Activated T-cell treated with anti-CD3 and anti-CD28 coated beads, Interleukin-2, amount 50 U/mL, for 72 hours (primary cell): ENCODE results near the gene PRKD2. TPM values are rescaled to one million over a fixed set of nuclear protein-coding genes. Genes with fewer than 3 reads are reported as not detected.

Experiments
- ATAC-seq, 2 donors: fragments of 150-1000 bp; cut with Tn5 transposase; replicated peaks in 1 of 2; 2 replicates each; pipeline ENCODE4 v1.10.0; 2021; ENCODE audit warnings: moderate library complexity in 2 of 2, mild to moderate bottlenecking in 1 of 2
- DNase-seq, 2 donors: peaks; one replicate each; pipeline ENCODE4 v3.0.0; 2021 to 2022; ENCODE audit warnings: mixed read lengths in 1 of 2
- H3K27ac Mint-ChIP-seq: one replicate; pipeline ENCODE4 v1.8.0; 2022; ENCODE audit warnings: mild to moderate bottlenecking, moderate library complexity, mixed read lengths
- H3K27me3 Mint-ChIP-seq: one replicate; pipeline ENCODE4 v1.8.0; 2022; ENCODE audit warnings: low read depth, mixed read lengths
- H3K36me3 Mint-ChIP-seq, 2 donors: one replicate each; pipeline ENCODE4 v1.8.0; 2022; ENCODE audit warnings: mixed read lengths in 2 of 2, mild to moderate bottlenecking in 1 of 2; ENCODE audit not compliant: insufficient read depth in 2 of 2
- H3K4me1 Mint-ChIP-seq: one replicate; pipeline ENCODE4 v1.8.0; 2022; ENCODE audit warnings: low read depth, mixed read lengths
- H3K4me3 Mint-ChIP-seq, 2 donors: one replicate each; pipeline ENCODE4 v1.8.0; 2022; ENCODE audit warnings: mild to moderate bottlenecking in 2 of 2, mixed read lengths in 2 of 2, moderate library complexity in 2 of 2
- H3K9me3 Mint-ChIP-seq, 2 donors: one replicate each; pipeline ENCODE4 v1.8.0; 2022; ENCODE audit warnings: mixed read lengths in 2 of 2
- total RNA-seq, 2 donors: library from RNA; stranded (reverse); gene quantifications; one replicate each; pipeline ENCODE4 v1.2.3, GENCODE V29; 2022

PRKD2 gene
- total RNA-seq, 2 donors from 2014 or later = 82.0 to 92.9 TPM

- peaks cover 24% of the 10 kb centered on the region for H3K4me1 Mint-ChIP-seq
Measured at GRCh38 chr19:46654621-46655152, 62.2 kb downstream of the PRKD2 start.

GRCh38 chr19:46650445-46650844 is 66.5 kb downstream of the PRKD2 start:
- Mint-ChIP-seq H3K27me3 (peaks cover 32% of the 10 kb centered on the region), H3K4me3 (peak overlapping the region; percentile 11 to 65), H3K27ac (no peak overlapping the region)

More at GRCh38 chr19:46654621-46655152, 62.2 kb downstream of the PRKD2 start:
- Mint-ChIP-seq H3K4me3 (no peak overlapping the region), H3K9me3 (no peaks in the 10 kb centered on the region), H3K27ac (no peak overlapping the region), H3K36me3 (peaks cover 1 to 3% of the 10 kb centered on the region in 2 donors), H3K27me3 (peaks cover 37% of the 10 kb centered on the region)
- ATAC-seq (no peak), DNase-seq (no peak)

DNA sequence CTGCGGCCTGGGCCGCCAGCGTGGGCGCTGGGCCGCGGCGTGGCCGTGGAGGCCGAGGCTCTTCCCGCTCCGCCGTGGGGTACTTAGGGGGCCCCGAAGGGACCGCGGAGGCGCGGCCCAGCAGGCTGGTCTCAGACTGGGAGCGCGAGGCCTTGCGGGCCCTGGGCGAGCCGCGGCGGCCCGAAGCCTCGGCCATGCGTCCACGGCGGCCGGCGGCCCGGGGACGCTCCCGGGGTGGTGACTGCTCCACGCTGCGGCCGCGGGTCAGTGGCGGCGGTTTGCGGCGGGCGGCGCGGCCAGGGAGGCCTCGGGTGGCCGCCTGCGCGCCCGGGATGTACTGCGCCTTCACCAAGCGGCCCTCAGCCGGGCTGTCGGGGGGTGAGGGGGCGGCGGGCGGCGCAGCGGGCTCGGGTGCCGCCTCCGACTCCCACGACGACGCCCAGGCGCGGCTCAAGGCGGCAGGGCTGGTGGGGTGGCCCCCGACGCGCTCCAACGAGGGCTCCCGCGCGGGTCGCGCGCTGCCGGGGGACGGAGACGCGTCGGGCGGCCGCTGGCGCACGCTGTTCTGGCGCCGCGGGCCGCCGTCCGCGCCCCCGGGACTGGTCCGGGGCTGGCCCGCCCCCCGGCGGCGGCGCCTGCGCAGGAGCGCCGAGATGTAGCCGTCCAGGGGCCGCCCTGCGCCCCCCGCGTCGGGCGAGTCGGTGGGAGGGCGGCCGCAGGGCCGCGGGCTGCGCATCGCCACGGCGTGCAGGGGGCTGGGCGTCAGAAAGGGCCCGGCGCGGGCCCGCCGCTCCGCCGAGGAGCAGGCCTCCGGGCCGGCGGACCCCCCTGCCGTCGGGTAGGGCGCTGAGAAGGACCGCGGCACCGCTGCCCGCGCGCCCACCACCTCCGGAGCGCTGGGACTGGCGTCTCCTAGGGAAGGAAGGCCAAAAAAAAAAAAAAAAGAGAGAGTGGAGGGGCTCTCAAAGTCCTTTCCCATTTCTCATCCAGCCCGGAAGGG is 67.7 kb downstream of the PRKD2 start:
- ATAC-seq = peak in 1 of 2 donors; percentile 5
- H3K27me3 Mint-ChIP-seq = peaks cover 26% of the 10 kb centered on the region
- no peak for DNase-seq
- peaks cover 16% of the 10 kb centered on the region for H3K4me1 Mint-ChIP-seq
- H3K9me3 Mint-ChIP-seq = no peaks in the 10 kb centered on the region
- peaks cover 1 to 11% of the 10 kb centered on the region in 2 donors for H3K36me3 Mint-ChIP-seq
- peak overlapping the region; percentile 39 to 65 for H3K4me3 Mint-ChIP-seq
- H3K27ac Mint-ChIP-seq = no peak overlapping the region

More at GRCh38 chr19:46650445-46650844, 66.5 kb downstream of the PRKD2 start:
- DNase-seq (no peak), ATAC-seq (no peak)
- Mint-ChIP-seq H3K4me1 (peaks cover 16% of the 10 kb centered on the region), H3K36me3 (peaks cover 1 to 11% of the 10 kb centered on the region in 2 donors), H3K9me3 (no peaks in the 10 kb centered on the region)

DNA sequence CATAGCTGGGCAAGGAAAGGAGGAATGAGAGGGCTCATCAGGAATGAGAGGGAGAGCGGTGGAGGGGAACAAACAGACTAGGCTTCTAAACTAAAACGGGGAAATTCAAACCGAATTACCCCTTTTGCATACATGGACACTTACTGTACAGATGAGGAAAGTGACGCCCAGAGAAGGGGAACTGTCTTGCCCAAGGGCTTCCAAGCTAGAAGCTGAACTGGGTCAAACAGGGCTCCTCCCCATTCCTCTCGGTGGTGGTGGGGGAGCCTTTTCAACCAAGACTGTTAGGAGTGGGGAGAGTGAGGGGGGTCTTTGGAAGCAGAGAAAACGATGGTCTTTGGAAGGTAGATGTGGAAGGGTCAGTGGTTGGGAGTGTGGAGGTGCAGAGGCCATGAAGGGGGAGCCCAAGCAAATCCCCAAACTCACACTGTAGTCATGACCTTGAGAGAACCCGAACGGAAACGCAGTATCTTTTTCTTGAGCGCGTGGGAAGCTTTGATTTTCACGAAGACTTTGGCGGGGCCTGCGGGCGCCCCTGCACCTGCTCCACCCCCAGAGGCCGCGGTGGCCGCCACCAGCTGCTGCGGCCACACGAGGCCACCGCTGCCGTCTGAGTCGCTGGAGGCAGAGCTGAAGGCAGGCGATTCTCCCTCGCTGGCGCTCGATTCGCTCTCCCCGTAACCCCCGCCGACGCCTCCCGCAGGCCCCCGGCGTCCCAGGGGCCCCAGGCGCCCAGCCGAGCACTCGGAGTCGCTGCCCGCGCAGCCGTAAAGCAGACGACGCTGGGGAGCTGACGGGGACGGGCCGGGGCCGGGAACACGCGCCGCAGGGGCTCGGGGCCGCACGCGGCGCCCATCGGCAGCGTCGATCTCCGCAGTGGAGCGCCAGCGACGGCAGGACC is 68.6 kb downstream of the PRKD2 start:
- peak in 1 of 2 donors; percentile 24 for DNase-seq
- Mint-ChIP-seq H3K4me3 (peak overlapping the region; percentile 4 to 71), H3K27ac (no peak overlapping the region), H3K27me3 (peaks cover 26% of the 10 kb centered on the region), H3K9me3 (no peaks in the 10 kb centered on the region), H3K36me3 (peaks cover 1 to 11% of the 10 kb centered on the region in 2 donors), H3K4me1 (peaks cover 16% of the 10 kb centered on the region)
- ATAC-seq = peak; percentile 36 to 72

DNA sequence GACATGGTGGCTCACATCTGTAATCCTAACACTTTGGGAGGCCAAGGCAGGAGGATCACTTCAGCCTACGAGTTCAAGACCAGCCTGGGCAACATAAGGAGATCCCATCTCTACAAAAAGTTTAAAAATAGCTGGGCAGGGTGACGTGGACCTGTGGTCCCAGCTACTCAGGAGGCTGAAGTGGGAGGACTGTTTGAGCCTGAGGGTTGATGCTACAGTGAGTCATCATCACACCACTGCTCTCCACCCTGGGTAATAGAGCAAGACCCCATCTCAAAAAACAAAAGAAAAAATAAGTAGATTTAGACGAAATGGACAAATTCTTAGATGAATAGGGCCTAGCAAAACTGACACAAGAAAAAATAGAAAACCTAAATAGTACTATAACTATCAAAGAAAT is 70.5 kb downstream of the PRKD2 start:
- no peak for ATAC-seq
- H3K36me3 Mint-ChIP-seq = peaks cover 1 to 11% of the 10 kb centered on the region in 2 donors
- H3K9me3 Mint-ChIP-seq = no peaks in the 10 kb centered on the region
- DNase-seq = no peak
- peaks cover 16% of the 10 kb centered on the region for H3K4me1 Mint-ChIP-seq
- H3K4me3 Mint-ChIP-seq = no peak overlapping the region
- H3K27me3 Mint-ChIP-seq = peaks cover 26% of the 10 kb centered on the region
- H3K27ac Mint-ChIP-seq = no peak overlapping the region

- ATAC-seq = no peak
- Mint-ChIP-seq H3K27me3 (peaks cover 19% of the 10 kb centered on the region), H3K36me3 (peaks cover 0 to 9% of the 10 kb centered on the region in 2 donors)
Measured at GRCh38 chr19:46644720-46645119, 72.2 kb downstream of the PRKD2 start.

DNA sequence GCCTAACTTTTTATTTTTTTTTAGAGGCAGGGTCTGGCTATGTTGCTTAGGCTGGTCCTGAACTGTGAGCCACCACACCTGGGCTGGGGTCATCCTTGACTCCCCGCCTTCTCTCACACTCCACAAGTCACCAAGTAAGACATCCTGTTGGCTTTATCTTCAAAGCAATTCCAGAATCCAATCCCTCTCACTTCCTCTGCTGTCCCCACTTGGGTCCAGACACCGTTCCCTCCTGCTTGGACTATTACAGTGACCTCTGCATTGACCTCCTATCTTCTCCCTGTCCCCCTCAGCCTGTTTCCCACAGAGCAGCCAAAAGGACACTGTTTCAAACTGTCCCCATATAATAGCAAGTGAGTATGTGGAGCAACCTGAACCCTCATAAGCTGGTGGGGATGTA is 76.3 kb downstream of the PRKD2 start:
- Mint-ChIP-seq H3K9me3 (no peaks in the 10 kb centered on the region), H3K27me3 (peaks cover 6% of the 10 kb centered on the region), H3K4me3 (peak overlapping the region; percentile 2 to 48), H3K36me3 (peaks cover 0 to 2% of the 10 kb centered on the region in 2 donors), H3K27ac (no peak overlapping the region), H3K4me1 (no peaks in the 10 kb centered on the region)
- DNase-seq = no peak
- no peak for ATAC-seq

More at GRCh38 chr19:46644720-46645119, 72.2 kb downstream of the PRKD2 start:
- peaks cover 8% of the 10 kb centered on the region for H3K4me1 Mint-ChIP-seq
- H3K4me3 Mint-ChIP-seq = no peak overlapping the region
- DNase-seq = no peak
- H3K9me3 Mint-ChIP-seq = no peaks in the 10 kb centered on the region
- H3K27ac Mint-ChIP-seq = no peak overlapping the region

GRCh38 chr19:46639358-46640182 is 77.3 kb downstream of the PRKD2 start:
- Mint-ChIP-seq H3K9me3 (no peaks in the 10 kb centered on the region), H3K27me3 (peaks cover 6% of the 10 kb centered on the region), H3K36me3 (no peaks in the 10 kb centered on the region), H3K27ac (no peak overlapping the region), H3K4me1 (no peaks in the 10 kb centered on the region), H3K4me3 (peak overlapping the region in 1 of 2 donors; percentile 17)
- ATAC-seq (no peak), DNase-seq (peak; percentile 55 to 56)

- Mint-ChIP-seq H3K36me3 (no peaks in the 10 kb centered on the region), H3K27ac (no peak overlapping the region), H3K9me3 (no peaks in the 10 kb centered on the region), H3K4me1 (peaks cover 12% of the 10 kb centered on the region), H3K27me3 (peaks cover 6% of the 10 kb centered on the region), H3K4me3 (no peak overlapping the region)
- no peak for ATAC-seq
- peak in 1 of 2 donors; percentile 53 for DNase-seq
Measured at GRCh38 chr19:46637224-46637623, 79.7 kb downstream of the PRKD2 start.

- peak within 1 kb of the TSS; percentile 76 to 80 for H3K4me3 Mint-ChIP-seq
- no peaks in the 10 kb centered on the region for H3K9me3 Mint-ChIP-seq
- no peaks in the 10 kb centered on the region for H3K36me3 Mint-ChIP-seq
- ATAC-seq (no peak), DNase-seq (peak; percentile 51 to 67)
- H3K4me1 Mint-ChIP-seq = peaks cover 12% of the 10 kb centered on the region
- peaks cover 6% of the 10 kb centered on the region for H3K27me3 Mint-ChIP-seq
- no peak within 1 kb of the TSS for H3K27ac Mint-ChIP-seq
Measured at GRCh38 chr19:46635920-46636761, 80.8 kb downstream of the PRKD2 start, which contains the start of gene GNG8. TSS of gene GNG8 (minus strand) at chr19:46636202. CDS start at chr19:46634682, 1,520 bp downstream.

GRCh38 chr19:46634656-46635218 is 82.2 kb downstream of the PRKD2 start:
- Mint-ChIP-seq H3K36me3 (no peaks in the 10 kb centered on the region), H3K4me1 (peaks cover 12% of the 10 kb centered on the region), H3K27ac (no peak overlapping the region), H3K27me3 (no peaks in the 10 kb centered on the region), H3K9me3 (no peaks in the 10 kb centered on the region), H3K4me3 (peak overlapping the region; percentile 76 to 80)
- ATAC-seq (no peak), DNase-seq (peak in 1 of 2 donors; percentile 42)
